Caco-2 (cell line): Measurements from ENCODE around the gene PRPSAP1. TPM values are rescaled to one million over a fixed set of nuclear protein-coding genes. Genes with fewer than 3 reads are reported as not detected.

Experiments
- BruUV-seq: library from RNA; stranded (reverse); fragments of 400-500 nt; replicated peaks from 2 replicates; lab custom pipeline; 2021; lab: Mats Ljungman, UMichigan
- CTCF ChIA-PET: fragments of 300-600 bp; sonication (Branson Sonifier 250); formaldehyde crosslinking; loops from one replicate; lab custom pipeline; 2022; ENCODE audit warnings: antibody characterized with exemption; lab: Charles Lee
- POLR2A ChIA-PET: fragments of 300-600 bp; sonication (Branson Sonifier 250); formaldehyde crosslinking; loops from one replicate; lab custom pipeline; 2022; ENCODE audit warnings: antibody characterized with exemption; lab: Charles Lee
- DNase-seq, 2 experiments: peaks; one replicate each; pipeline versions ENCODE4 v3.0.0 to v3.0.0-alpha.2; 2020 to 2022
- H3K27me3 ChIP-seq: replicated peaks from 2 replicates; pipeline ENCODE4 v1.6.0; 2011; ENCODE audit warnings: low read length; ENCODE audit not compliant: control insufficient read depth, insufficient read depth
- H3K36me3 ChIP-seq: 2 replicates; pipeline ENCODE4 v1.5.1; 2011; ENCODE audit warnings: low read length; ENCODE audit not compliant: control insufficient read depth, insufficient read depth
- H3K4me1 ChIP-seq: fragments of 250-450 bp; sonication (Bioruptor Pico); 2 replicates; pipeline ENCODE4 v1.5.1; 2020; ENCODE audit warnings: mild to moderate bottlenecking
- H3K4me3 ChIP-seq: 2 replicates; pipeline ENCODE4 v1.5.1; 2011; ENCODE audit warnings: low read depth, mild to moderate bottlenecking, control low read depth, low read length
- H3K9me3 ChIP-seq: fragments of 250-450 bp; sonication (Bioruptor Pico); 2 replicates; pipeline ENCODE4 v1.5.1; 2020; ENCODE audit warnings: mild to moderate bottlenecking, moderate library complexity
- H3K27ac Mint-ChIP-seq: one replicate; pipeline ENCODE4 v1.8.0; 2022; ENCODE audit warnings: mixed read lengths; ENCODE audit not compliant: unreplicated experiment
- H3K27me3 Mint-ChIP-seq: one replicate; pipeline ENCODE4 v1.8.0; 2022; ENCODE audit warnings: mixed read lengths; ENCODE audit not compliant: insufficient read depth, unreplicated experiment
- H3K36me3 Mint-ChIP-seq: one replicate; pipeline ENCODE4 v1.8.0; 2022; ENCODE audit warnings: mild to moderate bottlenecking, mixed read lengths; ENCODE audit not compliant: insufficient read depth, unreplicated experiment
- H3K4me1 Mint-ChIP-seq: one replicate; pipeline ENCODE4 v1.8.0; 2022; ENCODE audit warnings: low read depth, mixed read lengths; ENCODE audit not compliant: unreplicated experiment
- H3K4me3 Mint-ChIP-seq: one replicate; pipeline ENCODE4 v1.8.0; 2022; ENCODE audit warnings: mild to moderate bottlenecking, moderate library complexity, mixed read lengths; ENCODE audit not compliant: unreplicated experiment
- H3K9me3 Mint-ChIP-seq: one replicate; pipeline ENCODE4 v1.8.0; 2022; ENCODE audit warnings: mixed read lengths; ENCODE audit not compliant: unreplicated experiment
- CTCF ChIP-seq, 2 experiments: fragments of 200-600 bp in 1 of 2; IDR thresholded peaks; 1 replicate in 1 of 2; 2 replicates in 1 of 2; pipeline versions ENCODE4 v1.5.1 to v1.8.0; 2011 to 2022; ENCODE audit warnings: antibody characterized with exemption in 1 of 2, control low read depth in 1 of 2, inconsistent platforms in 1 of 2, low read depth in 1 of 2, low read length in 1 of 2, mild to moderate bottlenecking in 1 of 2, moderate library complexity in 1 of 2; ENCODE audit not compliant: insufficient read depth in 1 of 2, severe bottlenecking in 1 of 2, unreplicated experiment in 1 of 2
- intact Hi-C: fragments of 100-400 bp; cut with micrococcal nuclease; formaldehyde crosslinking; loops from one replicate; pipeline ENCODE4 v1.10.0; 2022; ENCODE audit not compliant: unreplicated experiment
- total RNA-seq: library from RNA; stranded (reverse); gene quantifications from 2 replicates; pipeline ENCODE4 v1.2.3, GENCODE V29; 2022

The PRPSAP1 gene
- total RNA-seq, 1 experiment from 2014 or later, result 87.6 TPM

- Mint-ChIP-seq H3K27me3 (no peaks in the 10 kb centered on the region), H3K4me1 (no peaks in the 10 kb centered on the region), H3K4me3 (no peak overlapping the region), H3K9me3 (no peaks in the 10 kb centered on the region), H3K27ac (no peak overlapping the region), H3K36me3 (peaks cover 49% of the 10 kb centered on the region)
- intact Hi-C loops, result no loop called here
- Histone ChIP-seq H3K4me3 (no peak overlapping the region), H3K27me3 (no peaks in the 10 kb centered on the region), H3K9me3 (no peaks in the 10 kb centered on the region), H3K36me3 (peaks cover 7% of the 10 kb centered on the region), H3K4me1 (no peaks in the 10 kb centered on the region)
- POLR2A ChIA-PET, result interaction anchor here (0.5 kb wide), 1 partner anchor 9 kb away, joined by 6 read pairs; no protein-coding TSS in a partner anchor
- no peak for DNase-seq
- CTCF ChIA-PET, result interaction anchor here (0.8 to 3.2 kb wide), 3 partner anchors 14 to 134 kb away, joined by 3 to 49 read pairs (median 21); partner anchors contain the start of genes SPHK1 and UBALD2
- no peak for TF ChIP-seq CTCF (IDR thresholded peaks at IDR 0.05; ENCODE audit: insufficient read depth in 1 of 2, low read depth in 1 of 2, low read length in 1 of 2, severe bottlenecking in 1 of 2, unreplicated experiment in 1 of 2)
- BruUV-seq, result TSS peak; percentile 64
Observed at GRCh38 chr17:76399175-76400172, 45.8 kb upstream of the PRPSAP1 start.

- POLR2A ChIA-PET, result interaction anchor here (0.5 to 0.7 kb wide), 2 partner anchors 10 to 13 kb away, joined by 3 to 6 read pairs; no protein-coding TSS in a partner anchor
- H3K27me3 ChIP-seq, result no peaks in the 10 kb centered on the region
- DNase-seq, result no peak
Observed at GRCh38 chr17:76398523-76399174, 44.9 kb upstream of the PRPSAP1 start.

More at GRCh38 chr17:76398523-76399174, 44.9 kb upstream of the PRPSAP1 start:
- peaks cover 57% of the 10 kb centered on the region for H3K36me3 Mint-ChIP-seq
- Histone ChIP-seq H3K9me3 (no peaks in the 10 kb centered on the region), H3K4me1 (no peaks in the 10 kb centered on the region), H3K36me3 (peaks cover 7% of the 10 kb centered on the region), H3K4me3 (no peak overlapping the region)
- CTCF ChIA-PET, result interaction anchor here (0.7 to 3.2 kb wide), 16 partner anchors 7 to 134 kb away, joined by 3 to 49 read pairs (median 4); partner anchors contain the start of genes SPHK1 and UBALD2
- H3K4me3 Mint-ChIP-seq, result no peak overlapping the region
- H3K9me3 Mint-ChIP-seq, result no peaks in the 10 kb centered on the region
- no peaks in the 10 kb centered on the region for H3K27me3 Mint-ChIP-seq
- intact Hi-C loops, result loop anchor here (1.0 kb wide), 1 partner anchor 95 kb away; no protein-coding TSS in a partner anchor
- no peak overlapping the region for H3K27ac Mint-ChIP-seq
- no peak for TF ChIP-seq CTCF (IDR thresholded peaks at IDR 0.05; ENCODE audit: insufficient read depth in 1 of 2, low read depth in 1 of 2, low read length in 1 of 2, severe bottlenecking in 1 of 2, unreplicated experiment in 1 of 2)
- no peaks in the 10 kb centered on the region for H3K4me1 Mint-ChIP-seq
- no TSS peak for BruUV-seq
